H9 (cell line): ENCODE results near the gene CUL4A. TPM values are rescaled to one million over a fixed set of nuclear protein-coding genes. Genes with fewer than 3 reads are reported as not detected.

Experiments used
- DNase-seq: peaks from one replicate; pipeline ENCODE4 v3.0.0-alpha.2; 2017
- H2AFZ ChIP-seq: one replicate; pipeline ENCODE4 v1.6.1; 2013; ENCODE audit warnings: mild to moderate bottlenecking, low read length, control low read depth, moderate library complexity
- H2AK5ac ChIP-seq: 2 replicates; pipeline ENCODE4 v1.6.1; 2013; ENCODE audit warnings: low read length, control low read depth, mixed read lengths; ENCODE audit not compliant: insufficient read length
- H2BK120ac ChIP-seq: one replicate; pipeline ENCODE4 v1.6.1; 2013; ENCODE audit warnings: low read depth, mild to moderate bottlenecking, low read length, control low read depth, inconsistent platforms; ENCODE audit not compliant: poor library complexity, severe bottlenecking
- H2BK12ac ChIP-seq: 2 replicates; pipeline ENCODE4 v1.6.1; 2013; ENCODE audit warnings: low read length, control low read depth, mixed read lengths, low read depth; ENCODE audit not compliant: insufficient read length
- H2BK15ac ChIP-seq: 2 replicates; pipeline ENCODE4 v1.6.1; 2013; ENCODE audit warnings: low read depth, low read length, control low read depth
- H2BK20ac ChIP-seq: one replicate; pipeline ENCODE4 v1.6.1; 2013; ENCODE audit warnings: low read depth, mild to moderate bottlenecking, low read length, control low read depth, inconsistent platforms; ENCODE audit not compliant: poor library complexity, severe bottlenecking
- H2BK5ac ChIP-seq: 2 replicates; pipeline ENCODE4 v1.6.1; 2013; ENCODE audit warnings: low read length, control low read depth, mixed read lengths; ENCODE audit not compliant: insufficient read length
- H3K14ac ChIP-seq: 2 replicates; pipeline ENCODE4 v1.6.1; 2013; ENCODE audit warnings: low read length, control low read depth; ENCODE audit not compliant: insufficient read depth
- H3K18ac ChIP-seq: 2 replicates; pipeline ENCODE4 v1.6.1; 2013; ENCODE audit warnings: low read depth, mild to moderate bottlenecking, mixed read lengths, low read length, control low read depth; ENCODE audit not compliant: insufficient read length
- H3K23ac ChIP-seq: 2 replicates; pipeline ENCODE4 v1.6.1; 2013; ENCODE audit warnings: low read length, control low read depth, mixed read lengths, low read depth; ENCODE audit not compliant: insufficient read length
- H3K23me2 ChIP-seq: 2 replicates; pipeline ENCODE4 v1.6.1; 2013; ENCODE audit warnings: low read depth, mild to moderate bottlenecking, mixed read lengths, low read length, control low read depth; ENCODE audit not compliant: insufficient read length, poor library complexity, severe bottlenecking
- H3K27ac ChIP-seq: 2 replicates; pipeline ENCODE4 v1.5.1; 2013; ENCODE audit warnings: low read length, control low read depth, mixed read lengths, low read depth; ENCODE audit not compliant: insufficient read length
- H3K27me3 ChIP-seq: 2 replicates; pipeline ENCODE4 v1.6.1; 2013; ENCODE audit warnings: low read length, control low read depth, inconsistent platforms; ENCODE audit not compliant: insufficient read depth
- H3K4ac ChIP-seq: 2 replicates; pipeline ENCODE4 v1.6.1; 2013; ENCODE audit warnings: low read depth, mild to moderate bottlenecking, control low read depth, inconsistent platforms, low read length, moderate library complexity
- H3K4me1 ChIP-seq: 2 replicates; pipeline ENCODE4 v1.6.1; 2013; ENCODE audit warnings: low read length, control low read depth, inconsistent platforms; ENCODE audit not compliant: insufficient read depth
- H3K4me2 ChIP-seq: 2 replicates; pipeline ENCODE4 v1.6.1; 2013; ENCODE audit warnings: low read length, control low read depth, mixed read lengths; ENCODE audit not compliant: insufficient read length, insufficient read depth
- H3K56ac ChIP-seq: 2 replicates; pipeline ENCODE4 v1.6.1; 2013; ENCODE audit warnings: low read depth, mild to moderate bottlenecking, mixed read lengths, low read length, control low read depth; ENCODE audit not compliant: insufficient read length
- H3K79me1 ChIP-seq: 2 replicates; pipeline ENCODE4 v1.6.1; 2013; ENCODE audit warnings: low read depth, mild to moderate bottlenecking, moderate library complexity, low read length, control low read depth, inconsistent platforms; ENCODE audit not compliant: insufficient read depth, poor library complexity, severe bottlenecking
- H3K79me2 ChIP-seq: 2 replicates; pipeline ENCODE4 v1.6.1; 2013; ENCODE audit warnings: low read length, control low read depth, inconsistent platforms; ENCODE audit not compliant: insufficient read depth
- H3K9ac ChIP-seq: 2 replicates; pipeline ENCODE4 v1.6.1; 2013; ENCODE audit warnings: low read length, control low read depth, mixed read lengths; ENCODE audit not compliant: insufficient read length; ENCODE audit errors: extremely low read depth
- H3K9me3 ChIP-seq: one replicate; pipeline ENCODE4 v1.6.1; 2013; ENCODE audit warnings: low read depth, low read length, inconsistent platforms; ENCODE audit not compliant: control insufficient read depth
- H3T11ph ChIP-seq: one replicate; pipeline ENCODE4 v1.6.1; 2013; ENCODE audit warnings: mild to moderate bottlenecking, low read length, control low read depth, inconsistent platforms
- H4K20me1 ChIP-seq: one replicate; pipeline ENCODE4 v1.6.1; 2013; ENCODE audit not compliant: control insufficient read depth, insufficient read length, insufficient read depth
- H4K5ac ChIP-seq: 2 replicates; pipeline ENCODE4 v1.6.1; 2013; ENCODE audit warnings: low read depth, mild to moderate bottlenecking, mixed read lengths, low read length, control low read depth; ENCODE audit not compliant: insufficient read length
- H4K8ac ChIP-seq: replicated peaks from 2 replicates; pipeline ENCODE4 v1.6.1; 2013; ENCODE audit warnings: low read length, control low read depth, mixed read lengths, low read depth; ENCODE audit not compliant: insufficient read length
- H4K91ac ChIP-seq: 2 replicates; pipeline ENCODE4 v1.6.1; 2013; ENCODE audit warnings: low read depth, mild to moderate bottlenecking, moderate library complexity, mixed read lengths, low read length, control low read depth; ENCODE audit not compliant: insufficient read length
- H3K27ac Mint-ChIP-seq, 3 experiments: 2 replicates in 2 of 3; 3 replicates in 1 of 3; pipeline ENCODE4 v1.8.0; 2020 to 2021; ENCODE audit warnings: mixed read lengths in 3 of 3, mild to moderate bottlenecking in 1 of 3, moderate library complexity in 1 of 3
- H3K27me3 Mint-ChIP-seq: 2 replicates; pipeline ENCODE4 v1.8.0; 2021; ENCODE audit warnings: low read depth, mild to moderate bottlenecking, moderate library complexity, mixed read lengths
- H3K36me3 Mint-ChIP-seq, 3 experiments: 2 replicates in 2 of 3; 3 replicates in 1 of 3; pipeline ENCODE4 v1.8.0; 2020 to 2021; ENCODE audit warnings: low read depth in 3 of 3, mixed read lengths in 3 of 3; ENCODE audit not compliant: insufficient read depth in 1 of 3
- H3K4me1 Mint-ChIP-seq, 2 experiments: 2 replicates each; pipeline ENCODE4 v1.8.0; 2020; ENCODE audit warnings: mixed read lengths in 2 of 2
- H3K4me3 Mint-ChIP-seq, 2 experiments: 2 replicates in 1 of 2; 3 replicates in 1 of 2; pipeline ENCODE4 v1.8.0; 2020 to 2021; ENCODE audit warnings: mild to moderate bottlenecking in 2 of 2, mixed read lengths in 2 of 2, moderate library complexity in 1 of 2
- H3K9me3 Mint-ChIP-seq, 2 experiments: 2 replicates in 1 of 2; 3 replicates in 1 of 2; pipeline ENCODE4 v1.8.0; 2020; ENCODE audit warnings: mild to moderate bottlenecking in 2 of 2, mixed read lengths in 2 of 2, moderate library complexity in 1 of 2
- WGBS: extraction: QIAGEN DNeasy Blood & Tissue Kit; methylation state at CpG from one replicate; pipeline ENCODE4 v1.1.7; 2013; ENCODE audit warnings: missing lambda C conversion rate, low lambda C conversion rate, mixed read lengths; ENCODE audit not compliant: insufficient read length; ENCODE audit errors: extremely low coverage; 5-methylcytosine and 5-hydroxymethylcytosine counted together
- total RNA-seq: library from RNA; stranded (reverse); gene quantifications from 2 replicates; pipeline ENCODE4 v1.2.1, GENCODE V29; 2021
- TF ChIP-seq, protein P1 (sequence below): fragments of 200-600 bp; sonication (generic); conservative IDR thresholded peaks from 3 replicates; pipeline ENCODE4 v1.8.0; 2021; ENCODE audit warnings: antibody characterized with exemption, mild to moderate bottlenecking

CUL4A gene
- total RNA-seq, 1 experiment from 2014 or later = 97.9 TPM

DNA sequence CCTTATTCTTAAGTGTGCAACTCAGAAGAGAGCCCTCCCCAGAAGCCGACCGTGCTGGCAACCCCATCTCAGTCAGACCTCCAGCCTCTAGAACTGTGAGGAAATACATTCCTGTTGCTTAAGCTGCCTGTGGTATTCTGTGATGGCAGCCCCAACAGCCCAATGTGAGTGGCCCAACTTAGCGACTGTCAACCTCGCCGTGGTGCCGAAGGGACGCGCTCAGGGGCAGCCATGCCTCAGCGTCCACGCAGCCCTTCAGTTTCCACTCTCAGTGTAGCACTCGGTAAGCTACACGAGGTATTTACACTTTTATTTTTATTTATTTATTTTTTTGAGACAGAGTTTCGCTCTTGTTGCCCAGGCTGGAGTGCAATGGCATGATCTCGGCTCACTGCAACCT, 32.6 kb upstream of the CUL4A start:
- no CpG with 5 or more reads among the region's 14 CpGs for WGBS
- DNase-seq = no peak
- no peaks in the 10 kb centered on the region for H3K4me1 ChIP-seq

More for the DNA sequence above, 32.6 kb upstream of the CUL4A start:
- H3K27ac ChIP-seq = no peak overlapping the region
- no peak overlapping the region for H4K5ac ChIP-seq
- H3K4me2 ChIP-seq = no peak overlapping the region
- Mint-ChIP-seq H3K36me3 (peaks cover 29 to 82% (median 77%) of the 10 kb centered on the region in 3 experiments), H3K9me3 (no peaks in the 10 kb centered on the region), H3K27ac (no peak overlapping the region), H3K27me3 (no peaks in the 10 kb centered on the region), H3K4me3 (no peak overlapping the region), H3K4me1 (peaks cover 18 to 28% of the 10 kb centered on the region in 2 experiments)
- no peak overlapping the region for H3K14ac ChIP-seq
- H3K23ac ChIP-seq = no peak overlapping the region
- H3K79me2 ChIP-seq = no peaks in the 10 kb centered on the region
- H2BK12ac ChIP-seq = no peak overlapping the region
- H2BK5ac ChIP-seq = no peak overlapping the region
- no peak overlapping the region for H4K8ac ChIP-seq
- TF ChIP-seq, protein P1, sequence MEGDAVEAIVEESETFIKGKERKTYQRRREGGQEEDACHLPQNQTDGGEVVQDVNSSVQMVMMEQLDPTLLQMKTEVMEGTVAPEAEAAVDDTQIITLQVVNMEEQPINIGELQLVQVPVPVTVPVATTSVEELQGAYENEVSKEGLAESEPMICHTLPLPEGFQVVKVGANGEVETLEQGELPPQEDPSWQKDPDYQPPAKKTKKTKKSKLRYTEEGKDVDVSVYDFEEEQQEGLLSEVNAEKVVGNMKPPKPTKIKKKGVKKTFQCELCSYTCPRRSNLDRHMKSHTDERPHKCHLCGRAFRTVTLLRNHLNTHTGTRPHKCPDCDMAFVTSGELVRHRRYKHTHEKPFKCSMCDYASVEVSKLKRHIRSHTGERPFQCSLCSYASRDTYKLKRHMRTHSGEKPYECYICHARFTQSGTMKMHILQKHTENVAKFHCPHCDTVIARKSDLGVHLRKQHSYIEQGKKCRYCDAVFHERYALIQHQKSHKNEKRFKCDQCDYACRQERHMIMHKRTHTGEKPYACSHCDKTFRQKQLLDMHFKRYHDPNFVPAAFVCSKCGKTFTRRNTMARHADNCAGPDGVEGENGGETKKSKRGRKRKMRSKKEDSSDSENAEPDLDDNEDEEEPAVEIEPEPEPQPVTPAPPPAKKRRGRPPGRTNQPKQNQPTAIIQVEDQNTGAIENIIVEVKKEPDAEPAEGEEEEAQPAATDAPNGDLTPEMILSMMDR = no peak
- H2AFZ ChIP-seq = no peak overlapping the region
- no peak overlapping the region for H3K9ac ChIP-seq
- H4K20me1 ChIP-seq = no peaks in the 10 kb centered on the region
- no peak overlapping the region for H3K18ac ChIP-seq
- H3K23me2 ChIP-seq = no peaks in the 10 kb centered on the region
- H2BK20ac ChIP-seq = no peak overlapping the region
- no peak overlapping the region for H4K91ac ChIP-seq
- no peaks in the 10 kb centered on the region for H3K27me3 ChIP-seq
- no peak overlapping the region for H2AK5ac ChIP-seq
- no peak overlapping the region for H3K4ac ChIP-seq
- no peaks in the 10 kb centered on the region for H3K9me3 ChIP-seq
- H2BK15ac ChIP-seq = no peak overlapping the region
- H3T11ph ChIP-seq = no peak overlapping the region
- no peak overlapping the region for H2BK120ac ChIP-seq
- H3K56ac ChIP-seq = no peak overlapping the region
- no peaks in the 10 kb centered on the region for H3K79me1 ChIP-seq
